ENCODE measurements around the gene THADA.

- no peak for TF ChIP-seq CTCF (conservative IDR thresholded peaks at IDR 0.05; ENCODE audit: low read length)
- TF ChIP-seq EZH2phosphoT487 (IDR thresholded peaks at IDR 0.05; ENCODE audit: borderline replicate concordance, low read depth, low read length), result no peak
These were observed 227.1 kb downstream of the THADA start for GRCh38 chr2:43368483-43369385.

Data from OCI-LY7 (cell line).